SK-N-SH (cell line): Measurements from ENCODE around the gene C2orf69. TPM values are rescaled to one million over a fixed set of nuclear protein-coding genes. Genes with fewer than 3 reads are reported as not detected.

ENCODE experiments used
- CTCF ChIA-PET: fragments of 300-600, 350-600 bp; formaldehyde crosslinking; extraction: SDS; loops from one replicate; lab custom pipeline; 2021; lab: Yijun Ruan, JAX
- POLR2A ChIA-PET: fragments of 350-600 bp; sonication (Branson Sonifier 250); formaldehyde crosslinking; extraction: SDS; loops from one replicate; lab custom pipeline; 2020; ENCODE audit warnings: antibody characterized with exemption, inconsistent platforms; lab: Yijun Ruan, JAX
- DNase-seq: peaks from one replicate; pipeline ENCODE4 v3.0.0; 2012
- H2AFZ ChIP-seq: fragments of 200-600 bp; sonication (generic); 2 replicates; pipeline ENCODE4 v1.8.1; 2016; ENCODE audit warnings: antibody characterized with exemption, mild to moderate bottlenecking, low read depth
- H3F3A ChIP-seq: fragments of 200-600 bp; sonication (generic); replicated peaks from 2 replicates; pipeline ENCODE3; 2016; ENCODE audit warnings: antibody characterized with exemption, mild to moderate bottlenecking; ENCODE audit not compliant: insufficient read depth
- H3K27ac ChIP-seq, 2 experiments: fragments of 200-500 bp in 1 of 2; fragments of 200-600 bp in 1 of 2; sonication (Bioruptor generic) in 1 of 2; sonication (generic), shearing (Covaris generic) in 1 of 2; 2 replicates each; pipeline versions ENCODE4 v1.5.1 to v1.6.1; 2014 to 2016; ENCODE audit warnings: low read depth in 2 of 2, inconsistent platforms in 1 of 2, low read length in 1 of 2, mild to moderate bottlenecking in 1 of 2, mixed read lengths in 1 of 2
- H3K27me3 ChIP-seq: fragments of 200-600 bp; sonication (generic), shearing (Covaris generic); 2 replicates; pipeline ENCODE4 v1.6.1; 2016; ENCODE audit warnings: mixed run types; ENCODE audit not compliant: insufficient read depth
- H3K36me3 ChIP-seq, 2 experiments: fragments of 200-500 bp in 1 of 2; fragments of 200-600 bp in 1 of 2; sonication (Bioruptor generic) in 1 of 2; sonication (generic) in 1 of 2; replicated peaks in 1 of 2; 2 replicates each; pipeline versions ENCODE3 to v1.5.1; 2014 to 2016; ENCODE audit warnings: low read length in 1 of 2, mild to moderate bottlenecking in 1 of 2; ENCODE audit not compliant: insufficient read depth in 2 of 2, control insufficient read depth in 1 of 2
- H3K4me1 ChIP-seq, 2 experiments: fragments of 200-500 bp in 1 of 2; fragments of 200-600 bp in 1 of 2; sonication (Bioruptor generic) in 1 of 2; sonication (generic), shearing (Covaris generic) in 1 of 2; 2 replicates each; pipeline versions ENCODE4 v1.5.1 to v1.6.1; 2014 to 2016; ENCODE audit warnings: low read depth in 1 of 2, low read length in 1 of 2, mixed run types in 1 of 2; ENCODE audit not compliant: insufficient read depth in 2 of 2, control insufficient read depth in 1 of 2
- H3K4me2 ChIP-seq: fragments of 200-600 bp; sonication (generic), shearing (Covaris generic); 2 replicates; pipeline ENCODE4 v1.6.1; 2017; ENCODE audit warnings: mixed run types
- H3K4me3 ChIP-seq, 2 experiments: fragments of 200-500 bp in 1 of 2; fragments of 200-600 bp in 1 of 2; sonication (Bioruptor generic) in 1 of 2; sonication (generic), shearing (Covaris generic) in 1 of 2; 2 replicates each; pipeline versions ENCODE4 v1.5.1 to v1.8.1; 2014 to 2016; ENCODE audit warnings: low read depth in 2 of 2, inconsistent platforms in 1 of 2, low read length in 1 of 2, mild to moderate bottlenecking in 1 of 2, mixed read lengths in 1 of 2, moderate library complexity in 1 of 2
- H3K79me2 ChIP-seq: fragments of 200-600 bp; sonication (generic); 2 replicates; pipeline ENCODE4 v1.8.1; 2017; ENCODE audit warnings: mild to moderate bottlenecking; ENCODE audit not compliant: insufficient read depth
- H3K9ac ChIP-seq: fragments of 200-600 bp; sonication (generic); 2 replicates; pipeline ENCODE4 v1.6.1; 2017; ENCODE audit warnings: mixed run types
- H3K9me2 ChIP-seq: fragments of 200-600 bp; sonication (generic); 2 replicates; pipeline ENCODE4 v1.6.1; 2017; ENCODE audit warnings: mixed run types
- H3K9me3 ChIP-seq: fragments of 200-600 bp; sonication (generic); 2 replicates; pipeline ENCODE4 v1.6.1; 2017; ENCODE audit warnings: mixed run types, mild to moderate bottlenecking, moderate library complexity
- H4K20me1 ChIP-seq: fragments of 200-600 bp; sonication (generic); 2 replicates; pipeline ENCODE4 v1.6.1; 2017; ENCODE audit warnings: mild to moderate bottlenecking, mixed run types; ENCODE audit not compliant: insufficient read depth
- CHD2 ChIP-seq: fragments of 150-350 bp; IDR thresholded peaks from 2 replicates; pipeline ENCODE4 v1.6.1; 2018; ENCODE audit warnings: low read length; ENCODE audit not compliant: partially characterized antibody
- FOXJ3 ChIP-seq: sonication (generic); formaldehyde crosslinking; IDR thresholded peaks from 2 replicates; pipeline ENCODE4 v1.5.1; 2020; ENCODE audit warnings: mild to moderate bottlenecking, missing genetic modification reagents
- GABPA ChIP-seq: IDR thresholded peaks from 2 replicates; pipeline ENCODE4 v1.4.0; 2012; ENCODE audit warnings: low read depth, mild to moderate bottlenecking
- GATA2 ChIP-seq: sonication (generic); formaldehyde crosslinking; IDR thresholded peaks from 2 replicates; pipeline ENCODE4 v1.5.0; 2020; ENCODE audit warnings: mild to moderate bottlenecking, missing genetic modification reagents
- NFIC ChIP-seq: IDR thresholded peaks from 2 replicates; pipeline ENCODE4 v1.4.0; 2012; ENCODE audit warnings: borderline replicate concordance
- NRF1 ChIP-seq: IDR thresholded peaks from 2 replicates; pipeline ENCODE4 v1.6.1; 2012; ENCODE audit warnings: low read depth, mild to moderate bottlenecking, low read length
- RAD21 ChIP-seq: IDR thresholded peaks from 2 replicates; pipeline ENCODE4 v1.6.1; 2012; ENCODE audit warnings: mild to moderate bottlenecking, low read length
- RFX5 ChIP-seq: IDR thresholded peaks from 2 replicates; pipeline ENCODE4 v1.6.1; 2012; ENCODE audit warnings: mild to moderate bottlenecking, improper control_type of control experiment, low read length
- SIN3A ChIP-seq: IDR thresholded peaks from 2 replicates; pipeline ENCODE4 v1.6.1; 2012; ENCODE audit warnings: low read depth, mild to moderate bottlenecking, low read length, moderate library complexity, borderline replicate concordance
- SMC3 ChIP-seq: IDR thresholded peaks from 2 replicates; pipeline ENCODE4 v1.6.1; 2012; ENCODE audit warnings: low read depth, low read length, improper control_type of control experiment
- TAF1 ChIP-seq: IDR thresholded peaks from 2 replicates; pipeline ENCODE4 v1.6.1; 2012; ENCODE audit warnings: low read depth, mild to moderate bottlenecking, low read length, moderate library complexity, borderline replicate concordance
- TCF12 ChIP-seq: IDR thresholded peaks from 2 replicates; pipeline ENCODE4 v1.4.0; 2012
- YY1 ChIP-seq: IDR thresholded peaks from 2 replicates; pipeline ENCODE4 v1.4.0; 2012; ENCODE audit warnings: low read depth, mild to moderate bottlenecking
- WGBS: methylation state at CpG from one replicate; pipeline ENCODE4 v1.1.6; 2017; ENCODE audit warnings: low lambda C conversion rate; 5-methylcytosine and 5-hydroxymethylcytosine counted together
- polyA plus RNA-seq, 3 experiments: library from polyadenylated mRNA; depleted of rRNA; stranded (reverse); fragments of >200 nt; gene quantifications; 2 replicates each; pipeline ENCODE4 v1.2.3, GENCODE V29; 2012
- small RNA-seq, 7 experiments: library from RNA; depleted of rRNA; stranded (forward); fragments of <200 nt; gene quantifications; one replicate each; pipeline ENCODE3, GENCODE V24; 2012
- TF ChIP-seq, protein P1 (sequence below): IDR thresholded peaks from 2 replicates; pipeline ENCODE4 v1.4.0; 2012; ENCODE audit warnings: low read depth
- TF ChIP-seq, protein P2 (sequence below): fragments of 150-350 bp; IDR thresholded peaks from 2 replicates; pipeline ENCODE4 v1.6.1; 2016; ENCODE audit warnings: mild to moderate bottlenecking, low read depth, low read length
- TF ChIP-seq, protein P3 (sequence below): IDR thresholded peaks from 2 replicates; pipeline ENCODE4 v1.4.0; 2012; ENCODE audit warnings: low read depth, borderline replicate concordance
- TF ChIP-seq, protein P4 (sequence below): fragments of 200-600 bp; sonication (generic); IDR thresholded peaks from 2 replicates; pipeline ENCODE4 v1.6.1; 2017; ENCODE audit warnings: antibody characterized with exemption, mild to moderate bottlenecking, moderate library complexity

Gene C2orf69
- polyA plus RNA-seq, 1 of the 3 experiments (the other 2 are of a cell fraction) = 1.8 TPM

DNA sequence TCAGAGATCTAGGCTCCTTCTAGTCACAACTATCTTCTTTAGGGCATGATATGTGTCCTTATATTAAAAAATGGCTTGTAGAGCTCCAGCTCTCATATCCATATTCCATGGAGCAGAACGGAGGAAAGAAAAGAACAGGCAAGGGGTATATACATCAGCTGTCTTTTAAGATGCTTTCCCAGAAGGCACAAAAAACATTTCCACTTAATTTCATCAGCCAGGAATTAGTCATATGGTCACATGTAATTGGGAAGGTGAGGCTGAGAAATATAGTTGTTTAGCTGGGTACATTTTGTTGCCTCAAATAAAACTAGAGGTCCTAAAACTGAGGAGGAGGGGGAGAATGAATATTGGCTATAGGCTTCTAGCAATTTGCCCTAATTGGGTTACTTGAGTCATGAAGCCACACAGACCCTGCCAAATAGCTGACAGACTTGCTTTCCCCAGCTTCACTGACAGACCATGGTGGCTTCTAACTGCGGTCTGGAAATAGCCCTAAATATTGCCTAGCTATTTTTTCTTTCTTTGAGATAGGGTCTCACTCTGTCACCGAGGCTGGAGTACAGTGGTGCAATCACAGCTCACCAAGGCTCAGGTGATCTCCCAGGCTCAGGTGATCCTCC lies 64.3 kb downstream of the C2orf69 start:
- Histone ChIP-seq H3K9ac (no peak overlapping the region), H3K4me2 (no peak overlapping the region), H3K79me2 (no peaks in the 10 kb centered on the region), H4K20me1 (no peaks in the 10 kb centered on the region), H3K36me3 (peaks cover 4 to 13% of the 10 kb centered on the region in 2 experiments), H3K9me2 (no peaks in the 10 kb centered on the region), H3K27me3 (no peaks in the 10 kb centered on the region), H3K4me1 (peaks cover 8% of the 10 kb centered on the region in 2 experiments; a peak in 2 of 4 replicates), H3K4me3 (no peak overlapping the region), H3K27ac (no peak overlapping the region), H3K9me3 (no peaks in the 10 kb centered on the region), H2AFZ (no peak overlapping the region), H3F3A (no peaks in the 10 kb centered on the region)
- no peak for DNase-seq
- ChIA-PET CTCF (interaction anchor here (0.9 to 4.2 kb wide), 11 partner anchors 10 to 760 kb away, joined by 3 to 96 read pairs (median 4); partner anchors contain the start of gene KCTD18), POLR2A (interaction anchor here (0.7 kb wide), 1 partner anchor 535 kb away, joined by 3 read pairs; the partner anchor contains the start of gene KCTD18)
- no peak for TF ChIP-seq SMC3
- no peak for TF ChIP-seq YY1
- TF ChIP-seq, protein P1, sequence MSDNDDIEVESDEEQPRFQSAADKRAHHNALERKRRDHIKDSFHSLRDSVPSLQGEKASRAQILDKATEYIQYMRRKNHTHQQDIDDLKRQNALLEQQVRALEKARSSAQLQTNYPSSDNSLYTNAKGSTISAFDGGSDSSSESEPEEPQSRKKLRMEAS = no peak
- TF ChIP-seq, protein P2, sequence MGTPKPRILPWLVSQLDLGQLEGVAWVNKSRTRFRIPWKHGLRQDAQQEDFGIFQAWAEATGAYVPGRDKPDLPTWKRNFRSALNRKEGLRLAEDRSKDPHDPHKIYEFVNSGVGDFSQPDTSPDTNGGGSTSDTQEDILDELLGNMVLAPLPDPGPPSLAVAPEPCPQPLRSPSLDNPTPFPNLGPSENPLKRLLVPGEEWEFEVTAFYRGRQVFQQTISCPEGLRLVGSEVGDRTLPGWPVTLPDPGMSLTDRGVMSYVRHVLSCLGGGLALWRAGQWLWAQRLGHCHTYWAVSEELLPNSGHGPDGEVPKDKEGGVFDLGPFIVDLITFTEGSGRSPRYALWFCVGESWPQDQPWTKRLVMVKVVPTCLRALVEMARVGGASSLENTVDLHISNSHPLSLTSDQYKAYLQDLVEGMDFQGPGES = no peak
- TF ChIP-seq CHD2 = no peak
- TF ChIP-seq NFIC = no peak
- no peak for TF ChIP-seq FOXJ3 (CRISPR knock-in tag)
- no peak for TF ChIP-seq SIN3A
- TF ChIP-seq RAD21 = no peak
- TF ChIP-seq, protein P3, sequence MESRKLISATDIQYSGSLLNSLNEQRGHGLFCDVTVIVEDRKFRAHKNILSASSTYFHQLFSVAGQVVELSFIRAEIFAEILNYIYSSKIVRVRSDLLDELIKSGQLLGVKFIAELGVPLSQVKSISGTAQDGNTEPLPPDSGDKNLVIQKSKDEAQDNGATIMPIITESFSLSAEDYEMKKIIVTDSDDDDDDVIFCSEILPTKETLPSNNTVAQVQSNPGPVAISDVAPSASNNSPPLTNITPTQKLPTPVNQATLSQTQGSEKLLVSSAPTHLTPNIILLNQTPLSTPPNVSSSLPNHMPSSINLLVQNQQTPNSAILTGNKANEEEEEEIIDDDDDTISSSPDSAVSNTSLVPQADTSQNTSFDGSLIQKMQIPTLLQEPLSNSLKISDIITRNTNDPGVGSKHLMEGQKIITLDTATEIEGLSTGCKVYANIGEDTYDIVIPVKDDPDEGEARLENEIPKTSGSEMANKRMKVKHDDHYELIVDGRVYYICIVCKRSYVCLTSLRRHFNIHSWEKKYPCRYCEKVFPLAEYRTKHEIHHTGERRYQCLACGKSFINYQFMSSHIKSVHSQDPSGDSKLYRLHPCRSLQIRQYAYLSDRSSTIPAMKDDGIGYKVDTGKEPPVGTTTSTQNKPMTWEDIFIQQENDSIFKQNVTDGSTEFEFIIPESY = no peak
- TF ChIP-seq RFX5 = no peak
- no peak for TF ChIP-seq GATA2 (CRISPR knock-in tag)
- TF ChIP-seq TCF12 = no peak
- TF ChIP-seq, protein P4, sequence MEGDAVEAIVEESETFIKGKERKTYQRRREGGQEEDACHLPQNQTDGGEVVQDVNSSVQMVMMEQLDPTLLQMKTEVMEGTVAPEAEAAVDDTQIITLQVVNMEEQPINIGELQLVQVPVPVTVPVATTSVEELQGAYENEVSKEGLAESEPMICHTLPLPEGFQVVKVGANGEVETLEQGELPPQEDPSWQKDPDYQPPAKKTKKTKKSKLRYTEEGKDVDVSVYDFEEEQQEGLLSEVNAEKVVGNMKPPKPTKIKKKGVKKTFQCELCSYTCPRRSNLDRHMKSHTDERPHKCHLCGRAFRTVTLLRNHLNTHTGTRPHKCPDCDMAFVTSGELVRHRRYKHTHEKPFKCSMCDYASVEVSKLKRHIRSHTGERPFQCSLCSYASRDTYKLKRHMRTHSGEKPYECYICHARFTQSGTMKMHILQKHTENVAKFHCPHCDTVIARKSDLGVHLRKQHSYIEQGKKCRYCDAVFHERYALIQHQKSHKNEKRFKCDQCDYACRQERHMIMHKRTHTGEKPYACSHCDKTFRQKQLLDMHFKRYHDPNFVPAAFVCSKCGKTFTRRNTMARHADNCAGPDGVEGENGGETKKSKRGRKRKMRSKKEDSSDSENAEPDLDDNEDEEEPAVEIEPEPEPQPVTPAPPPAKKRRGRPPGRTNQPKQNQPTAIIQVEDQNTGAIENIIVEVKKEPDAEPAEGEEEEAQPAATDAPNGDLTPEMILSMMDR = no peak
- no peak for TF ChIP-seq NRF1
- no peak for TF ChIP-seq TAF1
- no peak for TF ChIP-seq GABPA
- WGBS = 49% methylated on average over 3 of the region's 3 CpGs

Small RNA genes lying within 50 kb of the gene (small RNA-seq; reads per million reads assigned to genes)
- gene AC108032.1 (0 reads per million in 7 experiments), gene RN7SL717P (0 to 0.43 (median 0) reads per million in 7 experiments)

Other genes with a start within 250 kb of the C2orf69 start
- not detected in 2 replicates for gene FTCDNL1, start 60.1 kb upstream of the C2orf69 start, polyA plus RNA-seq (2012; rRNA removed)
- gene TYW5, start 44.2 kb downstream of the C2orf69 start, polyA plus RNA-seq (2012; rRNA removed) = 3.6 and 4.7 TPM in 2 replicates
- gene MAIP1, start 44.3 kb downstream of the C2orf69 start, polyA plus RNA-seq (2012; rRNA removed) = 11.5 and 15.8 TPM in 2 replicates